PC-9 (cell line): ENCODE data around the gene RBM19.

Source experiments
- EZH2 ChIP-seq: fragments of 200-600 bp; sonication (generic); IDR thresholded peaks from 2 replicates; pipeline ENCODE4 v1.8.0; 2017; ENCODE audit warnings: antibody characterized with exemption, low read depth
- TF ChIP-seq, protein P1 (sequence below): fragments of 200-600 bp; sonication (generic); conservative IDR thresholded peaks from 2 replicates; pipeline ENCODE4 v1.6.1; 2017; ENCODE audit warnings: mixed run types, antibody characterized with exemption, mild to moderate bottlenecking, moderate library complexity

DNA sequence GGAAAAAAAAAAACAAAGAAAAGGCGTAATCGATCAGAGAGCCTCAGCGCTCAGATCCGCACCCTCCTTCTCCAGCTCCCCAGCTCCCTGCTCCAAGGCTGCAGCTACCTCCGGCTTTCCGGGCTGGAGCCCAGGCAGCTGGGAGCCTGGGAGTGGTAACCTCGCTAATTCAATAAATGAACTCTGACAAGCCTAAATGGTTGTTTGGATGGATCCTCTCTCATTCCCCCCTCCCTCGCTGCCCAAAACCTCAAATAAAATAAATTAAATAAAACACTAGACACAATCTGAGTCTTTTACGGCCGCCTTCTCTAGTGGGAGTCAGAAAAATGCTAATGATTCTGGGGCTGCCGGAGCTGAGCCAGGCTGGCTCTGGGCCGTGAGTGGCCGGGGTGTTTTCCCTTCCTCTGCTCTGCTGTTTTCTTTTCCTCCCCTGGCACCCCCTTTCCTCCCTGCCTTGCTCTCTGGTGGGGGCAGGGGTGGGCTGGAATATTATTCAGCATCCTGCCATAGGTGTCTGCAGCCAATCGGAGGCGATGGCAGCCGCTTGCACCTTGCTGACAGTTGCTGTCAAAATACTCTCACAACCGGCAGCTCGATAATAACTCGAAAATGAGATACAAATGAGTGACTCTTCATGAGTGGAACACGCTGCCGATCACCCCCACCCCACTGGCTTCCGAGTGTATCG, 76.1 kb downstream of the RBM19 start:
- TF ChIP-seq, protein P1, sequence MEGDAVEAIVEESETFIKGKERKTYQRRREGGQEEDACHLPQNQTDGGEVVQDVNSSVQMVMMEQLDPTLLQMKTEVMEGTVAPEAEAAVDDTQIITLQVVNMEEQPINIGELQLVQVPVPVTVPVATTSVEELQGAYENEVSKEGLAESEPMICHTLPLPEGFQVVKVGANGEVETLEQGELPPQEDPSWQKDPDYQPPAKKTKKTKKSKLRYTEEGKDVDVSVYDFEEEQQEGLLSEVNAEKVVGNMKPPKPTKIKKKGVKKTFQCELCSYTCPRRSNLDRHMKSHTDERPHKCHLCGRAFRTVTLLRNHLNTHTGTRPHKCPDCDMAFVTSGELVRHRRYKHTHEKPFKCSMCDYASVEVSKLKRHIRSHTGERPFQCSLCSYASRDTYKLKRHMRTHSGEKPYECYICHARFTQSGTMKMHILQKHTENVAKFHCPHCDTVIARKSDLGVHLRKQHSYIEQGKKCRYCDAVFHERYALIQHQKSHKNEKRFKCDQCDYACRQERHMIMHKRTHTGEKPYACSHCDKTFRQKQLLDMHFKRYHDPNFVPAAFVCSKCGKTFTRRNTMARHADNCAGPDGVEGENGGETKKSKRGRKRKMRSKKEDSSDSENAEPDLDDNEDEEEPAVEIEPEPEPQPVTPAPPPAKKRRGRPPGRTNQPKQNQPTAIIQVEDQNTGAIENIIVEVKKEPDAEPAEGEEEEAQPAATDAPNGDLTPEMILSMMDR = no peak
- no peak for TF ChIP-seq EZH2
